IMR-90 (cell line): ENCODE data around the gene PHLDA2. TPM values are rescaled to one million over a fixed set of nuclear protein-coding genes. Genes with fewer than 3 reads are reported as not detected.

Source experiments
- ATAC-seq: fragments of 200-7000 bp; cut with Tn5 transposase; 2 replicates; pipeline ENCODE4 v1.9.1; 2020; ENCODE audit warnings: low read depth, mild to moderate bottlenecking, moderate library complexity
- BruUV-seq: library from RNA; stranded (reverse); fragments of 400-500 nt; replicated peaks from 2 replicates; lab custom pipeline; 2021; lab: Mats Ljungman, UMichigan
- CTCF ChIA-PET: fragments of 300-600 bp; formaldehyde crosslinking; extraction: SDS; loops from one replicate; lab custom pipeline; 2021; ENCODE audit warnings: antibody characterized with exemption; lab: Yijun Ruan, JAX
- POLR2A ChIA-PET: fragments of 300-600 bp; sonication (Branson Sonifier 250); formaldehyde crosslinking; loops from one replicate; lab custom pipeline; 2022; ENCODE audit warnings: antibody characterized with exemption; ENCODE audit not compliant: unreplicated experiment; lab: Charles Lee
- DNase-seq: peaks from one replicate; pipeline ENCODE4 v3.0.0; 2013
- H2AFZ ChIP-seq: replicated peaks from 2 replicates; pipeline ENCODE3; 2013; ENCODE audit warnings: low read length, mild to moderate bottlenecking; ENCODE audit not compliant: poor library complexity
- H2AK5ac ChIP-seq: 2 replicates; pipeline ENCODE4 v1.6.1; 2013; ENCODE audit warnings: low read depth, low read length, inconsistent platforms
- H2AK9ac ChIP-seq: replicated peaks from 2 replicates; pipeline ENCODE3; 2013; ENCODE audit warnings: mild to moderate bottlenecking, low read depth, low read length, moderate library complexity; ENCODE audit not compliant: poor library complexity
- H2BK120ac ChIP-seq: 2 replicates; pipeline ENCODE4 v1.6.1; 2013; ENCODE audit warnings: low read depth, low read length, inconsistent platforms
- H2BK15ac ChIP-seq: 3 replicates; pipeline ENCODE4 v1.6.1; 2013; ENCODE audit warnings: low read depth, low read length, inconsistent platforms
- H2BK20ac ChIP-seq: 2 replicates; pipeline ENCODE4 v1.6.1; 2013; ENCODE audit warnings: low read depth, mild to moderate bottlenecking, inconsistent platforms, low read length, moderate library complexity
- H2BK5ac ChIP-seq: 2 replicates; pipeline ENCODE4 v1.6.1; 2013; ENCODE audit warnings: mild to moderate bottlenecking, low read depth, low read length, inconsistent platforms; ENCODE audit not compliant: poor library complexity, severe bottlenecking
- H3K14ac ChIP-seq: replicated peaks from 2 replicates; pipeline ENCODE4 v1.6.1; 2013; ENCODE audit warnings: low read depth, low read length, inconsistent platforms
- H3K18ac ChIP-seq: 2 replicates; pipeline ENCODE4 v1.6.1; 2013; ENCODE audit warnings: low read depth, low read length, control low read depth
- H3K23ac ChIP-seq: 2 replicates; pipeline ENCODE4 v1.6.1; 2013; ENCODE audit warnings: low read depth, low read length, inconsistent platforms
- H3K27ac ChIP-seq: 2 replicates; pipeline ENCODE4 v1.5.1; 2013; ENCODE audit warnings: mild to moderate bottlenecking, control low read depth, low read length; ENCODE audit not compliant: insufficient read depth
- H3K27me3 ChIP-seq: 2 replicates; pipeline ENCODE4 v1.6.1; 2013; ENCODE audit warnings: low read length; ENCODE audit not compliant: control insufficient read depth, insufficient read depth
- H3K36me3 ChIP-seq: 2 replicates; pipeline ENCODE4 v1.6.1; 2013; ENCODE audit warnings: low read length, mixed read lengths; ENCODE audit not compliant: control insufficient read depth, insufficient read depth
- H3K4ac ChIP-seq: 2 replicates; pipeline ENCODE4 v1.6.1; 2013; ENCODE audit warnings: low read depth, low read length, inconsistent platforms
- H3K4me1 ChIP-seq: 2 replicates; pipeline ENCODE4 v1.6.1; 2013; ENCODE audit warnings: low read length, mixed read lengths; ENCODE audit not compliant: control insufficient read depth, insufficient read depth
- H3K4me2 ChIP-seq: 2 replicates; pipeline ENCODE4 v1.6.1; 2013; ENCODE audit warnings: low read depth, mild to moderate bottlenecking, control low read depth, low read length, moderate library complexity
- H3K4me3 ChIP-seq: 2 replicates; pipeline ENCODE4 v1.5.1; 2013; ENCODE audit warnings: low read depth, mild to moderate bottlenecking, control low read depth, low read length, moderate library complexity; ENCODE audit not compliant: insufficient read depth
- H3K56ac ChIP-seq: 2 replicates; pipeline ENCODE4 v1.6.1; 2013; ENCODE audit warnings: low read length, inconsistent platforms; ENCODE audit not compliant: insufficient read depth; ENCODE audit errors: extremely low read depth
- H3K79me1 ChIP-seq, 2 experiments: 2 replicates each; pipeline ENCODE4 v1.6.1; 2013; ENCODE audit warnings: low read length in 2 of 2, inconsistent platforms in 1 of 2, low read depth in 1 of 2
- H3K9ac ChIP-seq: 2 replicates; pipeline ENCODE4 v1.6.1; 2013; ENCODE audit warnings: low read depth, low read length, control low read depth
- H3K9me1 ChIP-seq: 2 replicates; pipeline ENCODE4 v1.6.1; 2013; ENCODE audit warnings: low read length, inconsistent platforms; ENCODE audit not compliant: insufficient read depth
- H3K9me3 ChIP-seq: 2 replicates; pipeline ENCODE4 v1.6.1; 2013; ENCODE audit warnings: low read length; ENCODE audit not compliant: control insufficient read depth, insufficient read depth
- H4K20me1 ChIP-seq: 2 replicates; pipeline ENCODE4 v1.6.1; 2013; ENCODE audit warnings: low read length, inconsistent platforms; ENCODE audit not compliant: insufficient read depth
- H4K5ac ChIP-seq: 2 replicates; pipeline ENCODE4 v1.6.1; 2013; ENCODE audit warnings: mild to moderate bottlenecking, low read depth, low read length, control low read depth
- H4K8ac ChIP-seq, 2 experiments: 2 replicates each; pipeline ENCODE4 v1.6.1; 2013; ENCODE audit warnings: low read depth in 2 of 2, low read length in 2 of 2, control low read depth in 1 of 2, inconsistent platforms in 1 of 2
- H4K91ac ChIP-seq: 2 replicates; pipeline ENCODE4 v1.6.1; 2013; ENCODE audit warnings: low read depth, low read length, inconsistent platforms; ENCODE audit not compliant: insufficient read depth
- BHLHE40 ChIP-seq: fragments of 150-350 bp; IDR thresholded peaks from 2 replicates; pipeline ENCODE4 v1.6.1; 2016; ENCODE audit warnings: mild to moderate bottlenecking, low read depth, low read length
- CEBPB ChIP-seq: IDR thresholded peaks from 2 replicates; pipeline ENCODE4 v1.6.1; 2012; ENCODE audit warnings: low read depth, low read length, improper control_type of control experiment
- CHD1 ChIP-seq: IDR thresholded peaks from 2 replicates; pipeline ENCODE4 v1.6.1; 2012; ENCODE audit warnings: low read depth, low read length, improper control_type of control experiment
- FOS ChIP-seq: fragments of 150-350 bp; IDR thresholded peaks from 2 replicates; pipeline ENCODE4 v1.6.1; 2016; ENCODE audit warnings: low read depth, low read length
- MAFK ChIP-seq: IDR thresholded peaks from 2 replicates; pipeline ENCODE4 v1.6.1; 2012; ENCODE audit warnings: low read depth, low read length, improper control_type of control experiment
- MAZ ChIP-seq: IDR thresholded peaks from 2 replicates; pipeline ENCODE4 v1.6.1; 2012; ENCODE audit warnings: low read depth, mild to moderate bottlenecking, low read length, improper control_type of control experiment, moderate library complexity, borderline replicate concordance
- MXI1 ChIP-seq: IDR thresholded peaks from 2 replicates; pipeline ENCODE4 v1.6.1; 2012; ENCODE audit warnings: low read depth, mild to moderate bottlenecking, low read length, moderate library complexity, borderline replicate concordance
- NFE2L2 ChIP-seq: fragments of 150-350 bp; IDR thresholded peaks from 2 replicates; pipeline ENCODE4 v1.6.1; 2016; ENCODE audit warnings: low read depth, mild to moderate bottlenecking, low read length
- POLR2A ChIP-seq: IDR thresholded peaks from 2 replicates; pipeline ENCODE4 v1.6.1; 2012; ENCODE audit warnings: mild to moderate bottlenecking, low read depth, low read length
- RAD21 ChIP-seq: IDR thresholded peaks from 2 replicates; pipeline ENCODE4 v1.6.1; 2012; ENCODE audit warnings: low read length, improper control_type of control experiment
- RCOR1 ChIP-seq: IDR thresholded peaks from 2 replicates; pipeline ENCODE4 v1.6.1; 2012; ENCODE audit warnings: mild to moderate bottlenecking, low read length, improper control_type of control experiment; ENCODE audit not compliant: insufficient replicate concordance
- RFX5 ChIP-seq: IDR thresholded peaks from 2 replicates; pipeline ENCODE4 v1.8.0; 2012; ENCODE audit warnings: low read depth, mild to moderate bottlenecking, low read length, moderate library complexity
- SMC3 ChIP-seq: fragments of 150-350 bp; IDR thresholded peaks from 2 replicates; pipeline ENCODE4 v1.6.1; 2016; ENCODE audit warnings: low read depth, mild to moderate bottlenecking, antibody characterized with exemption, low read length, moderate library complexity
- WGBS, 2 experiments: methylation state at CpG; one replicate each; pipeline versions ENCODE4 v1.1.5 to v1.1.7; 2013; ENCODE audit warnings: missing lambda C conversion rate in 2 of 2; ENCODE audit not compliant: insufficient read length in 1 of 2; ENCODE audit errors: extremely low coverage in 2 of 2; 5-methylcytosine and 5-hydroxymethylcytosine counted together
- dilution Hi-C: fragments of 300-500 bp; cut with HindIII; formaldehyde crosslinking; loops from one replicate; pipeline ENCODE4 v1.14.3; 2018; ENCODE audit warnings: low sequenced_read_pairs; ENCODE audit not compliant: unreplicated experiment
- in situ Hi-C: fragments of 300-500 bp; cut with MboI; formaldehyde crosslinking; loops from 3 replicates; pipeline ENCODE4 v1.14.3; 2019; ENCODE audit warnings: low sequenced_read_pairs, inconsistent platforms, mixed read lengths
- intact Hi-C: fragments of 100-400 bp; cut with micrococcal nuclease; formaldehyde crosslinking; loops from 2 replicates; pipeline ENCODE4 v1.10.0; 2022
- polyA plus RNA-seq, 3 experiments: library from polyadenylated mRNA; depleted of rRNA; stranded (reverse); fragments of >200 nt; gene quantifications; 2 replicates each; pipeline ENCODE4 v1.2.3, GENCODE V29; 2012; ENCODE audit warnings: low replicate concordance in 1 of 3
- total RNA-seq: library from RNA; depleted of rRNA; stranded (reverse); fragments of >200 nt; gene quantifications from 2 replicates; pipeline ENCODE4 v1.2.3, GENCODE V29; 2012
- TF ChIP-seq, protein P1 (sequence below): conservative IDR thresholded peaks from 2 replicates; pipeline ENCODE4 v1.5.1; 2012; ENCODE audit warnings: mild to moderate bottlenecking, low read depth, low read length, improper control_type of control experiment
- TF ChIP-seq, protein P2 (sequence below): fragments of 150-350 bp; IDR thresholded peaks from 2 replicates; pipeline ENCODE4 v1.6.1; 2017; ENCODE audit warnings: mild to moderate bottlenecking, antibody characterized with exemption, low read length, low read depth
- TF ChIP-seq, protein P3 (sequence below): fragments of 150-350 bp; IDR thresholded peaks from 2 replicates; pipeline ENCODE4 v1.6.1; 2016; ENCODE audit warnings: low read depth, mild to moderate bottlenecking, low read length, moderate library complexity, borderline replicate concordance

The PHLDA2 gene
- total and polyA plus RNA-seq, 2 of the 4 experiments (the other 2 are of a cell fraction) = 3.8 to 89.0 TPM

DNA sequence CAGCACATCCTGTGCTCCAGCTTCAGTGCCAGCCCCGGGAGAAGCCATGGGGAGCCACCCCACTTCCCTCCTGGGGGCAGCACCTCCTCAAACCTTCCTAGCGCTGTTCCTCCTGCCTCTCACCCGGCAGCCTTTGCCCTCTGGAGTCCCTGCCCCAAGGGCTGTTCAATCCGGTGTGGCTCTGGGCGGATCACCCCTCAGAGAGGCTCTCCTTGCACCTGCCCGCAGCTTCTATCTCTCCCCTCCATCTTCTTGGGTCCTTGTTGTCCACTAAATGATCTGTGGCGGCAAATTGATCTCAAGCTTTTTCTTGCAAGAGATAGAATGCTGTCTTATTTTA is 25.6 kb downstream of the PHLDA2 start:
- Histone ChIP-seq H2BK15ac (no peak overlapping the region), H2BK20ac (no peak overlapping the region), H3K36me3 (peaks cover 2% of the 10 kb centered on the region; the same call in 1 of the 2 replicates), H2AFZ (peak overlapping the region; percentile 58), H3K9ac (no peak overlapping the region), H3K23ac (no peak overlapping the region), H3K79me1 (peaks cover 4 to 18% of the 10 kb centered on the region in 2 experiments; a peak in 2 of 4 replicates), H3K4me2 (no peak overlapping the region; the same call in 1 of the 2 replicates), H3K4me1 (peaks cover 20% of the 10 kb centered on the region), H3K27me3 (no peaks in the 10 kb centered on the region), H3K9me1 (peaks cover 13% of the 10 kb centered on the region), H3K14ac (no peak overlapping the region), H2AK5ac (0 out of 2 replicates have a peak overlapping the region, but pooled peaks have one; percentile 29), H3K56ac (no peak overlapping the region), H2BK120ac (no peak overlapping the region), H4K8ac (no peak overlapping the region), H2BK5ac (no peak overlapping the region), H4K20me1 (no peaks in the 10 kb centered on the region), H3K27ac (no peak overlapping the region), H3K4me3 (no peak overlapping the region), H2AK9ac (peak overlapping the region; percentile 97), H4K5ac (no peak overlapping the region), H4K91ac (no peak overlapping the region), H3K4ac (no peak overlapping the region; the same call in 1 of the 2 replicates), H3K9me3 (peaks cover 3% of the 10 kb centered on the region; the same call in 1 of the 2 replicates), H3K18ac (no peak overlapping the region)
- TF ChIP-seq MAZ (no peak), RAD21 (no peak), FOS (no peak), RCOR1 (no peak), CEBPB (no peak), CHD1 (no peak), MXI1 (no peak), POLR2A (no peak), NFE2L2 (no peak), SMC3 (no peak), MAFK (no peak), RFX5 (no peak), BHLHE40 (no peak)
- TF ChIP-seq, protein P1, sequence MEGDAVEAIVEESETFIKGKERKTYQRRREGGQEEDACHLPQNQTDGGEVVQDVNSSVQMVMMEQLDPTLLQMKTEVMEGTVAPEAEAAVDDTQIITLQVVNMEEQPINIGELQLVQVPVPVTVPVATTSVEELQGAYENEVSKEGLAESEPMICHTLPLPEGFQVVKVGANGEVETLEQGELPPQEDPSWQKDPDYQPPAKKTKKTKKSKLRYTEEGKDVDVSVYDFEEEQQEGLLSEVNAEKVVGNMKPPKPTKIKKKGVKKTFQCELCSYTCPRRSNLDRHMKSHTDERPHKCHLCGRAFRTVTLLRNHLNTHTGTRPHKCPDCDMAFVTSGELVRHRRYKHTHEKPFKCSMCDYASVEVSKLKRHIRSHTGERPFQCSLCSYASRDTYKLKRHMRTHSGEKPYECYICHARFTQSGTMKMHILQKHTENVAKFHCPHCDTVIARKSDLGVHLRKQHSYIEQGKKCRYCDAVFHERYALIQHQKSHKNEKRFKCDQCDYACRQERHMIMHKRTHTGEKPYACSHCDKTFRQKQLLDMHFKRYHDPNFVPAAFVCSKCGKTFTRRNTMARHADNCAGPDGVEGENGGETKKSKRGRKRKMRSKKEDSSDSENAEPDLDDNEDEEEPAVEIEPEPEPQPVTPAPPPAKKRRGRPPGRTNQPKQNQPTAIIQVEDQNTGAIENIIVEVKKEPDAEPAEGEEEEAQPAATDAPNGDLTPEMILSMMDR = no peak
- TF ChIP-seq, protein P2, sequence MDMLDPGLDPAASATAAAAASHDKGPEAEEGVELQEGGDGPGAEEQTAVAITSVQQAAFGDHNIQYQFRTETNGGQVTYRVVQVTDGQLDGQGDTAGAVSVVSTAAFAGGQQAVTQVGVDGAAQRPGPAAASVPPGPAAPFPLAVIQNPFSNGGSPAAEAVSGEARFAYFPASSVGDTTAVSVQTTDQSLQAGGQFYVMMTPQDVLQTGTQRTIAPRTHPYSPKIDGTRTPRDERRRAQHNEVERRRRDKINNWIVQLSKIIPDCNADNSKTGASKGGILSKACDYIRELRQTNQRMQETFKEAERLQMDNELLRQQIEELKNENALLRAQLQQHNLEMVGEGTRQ = no peak
- TF ChIP-seq, protein P3, sequence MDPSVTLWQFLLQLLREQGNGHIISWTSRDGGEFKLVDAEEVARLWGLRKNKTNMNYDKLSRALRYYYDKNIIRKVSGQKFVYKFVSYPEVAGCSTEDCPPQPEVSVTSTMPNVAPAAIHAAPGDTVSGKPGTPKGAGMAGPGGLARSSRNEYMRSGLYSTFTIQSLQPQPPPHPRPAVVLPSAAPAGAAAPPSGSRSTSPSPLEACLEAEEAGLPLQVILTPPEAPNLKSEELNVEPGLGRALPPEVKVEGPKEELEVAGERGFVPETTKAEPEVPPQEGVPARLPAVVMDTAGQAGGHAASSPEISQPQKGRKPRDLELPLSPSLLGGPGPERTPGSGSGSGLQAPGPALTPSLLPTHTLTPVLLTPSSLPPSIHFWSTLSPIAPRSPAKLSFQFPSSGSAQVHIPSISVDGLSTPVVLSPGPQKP = no peak
- BruUV-seq = no TSS peak
- WGBS, 2 experiments = 82% methylated on average over 3 of the region's 7 CpGs; no CpG with 5 or more reads in 1 of the 2 experiments
- no peak for DNase-seq
- intact Hi-C loops = no loop called here
- ChIA-PET CTCF (no interaction called here), POLR2A (no interaction called here)
- in situ Hi-C loops = no loop called here
- ATAC-seq = no peak
- dilution Hi-C loops = no loop called here
